ENCODE measurements around the gene CARMIL1.

CARMIL1 gene

GRCh38 chr6:25404091-25404490 is 124.9 kb downstream of the CARMIL1 start:
- no peak for FAIRE-seq

GRCh38 chr6:25404693-25405169 is 125.6 kb downstream of the CARMIL1 start:
- DNase-seq (ENCODE audit: insufficient read length, low spot score) (no peak), FAIRE-seq (peak; percentile 82)
- TF ChIP-seq POLR2AphosphoS5 (IDR thresholded peaks at IDR 0.05; ENCODE audit: low read depth, low read length): no peak
- peak; percentile 92 for TF ChIP-seq SPI1 (IDR thresholded peaks at IDR 0.05; ENCODE audit: low read depth, low read length)

More at GRCh38 chr6:25404091-25404490, 124.9 kb downstream of the CARMIL1 start:
- TF ChIP-seq SPI1 (IDR thresholded peaks at IDR 0.05; ENCODE audit: low read depth, low read length) (no peak), POLR2A (IDR thresholded peaks at IDR 0.05; ENCODE audit: low read depth, low read length) (no peak), POU2F2 (IDR thresholded peaks at IDR 0.05; ENCODE audit: low read depth, low read length) (no peak), POLR2AphosphoS5 (IDR thresholded peaks at IDR 0.05; ENCODE audit: low read depth, low read length) (no peak), PAX5 (IDR thresholded peaks at IDR 0.05; ENCODE audit: insufficient read depth, low read length, severe bottlenecking) (no peak)
- DNase-seq (ENCODE audit: insufficient read length, low spot score): no peak

- no peak for DNase-seq (ENCODE audit: insufficient read length, low spot score)
- TF ChIP-seq TAF1 (IDR thresholded peaks at IDR 0.05; ENCODE audit: low read depth, low read length): no peak
- no peak for TF ChIP-seq POLR2A (IDR thresholded peaks at IDR 0.05; ENCODE audit: low read depth, low read length)
- peak; percentile 71 for TF ChIP-seq SPI1 (IDR thresholded peaks at IDR 0.05; ENCODE audit: low read depth, low read length)
- TF ChIP-seq POU2F2 (IDR thresholded peaks at IDR 0.05; ENCODE audit: low read depth, low read length): no peak
- FAIRE-seq: no peak
Observed at GRCh38 chr6:25405442-25405841, 126.3 kb downstream of the CARMIL1 start.

GRCh38 chr6:25407431-25407830 is 128.3 kb downstream of the CARMIL1 start:
- DNase-seq (ENCODE audit: insufficient read length, low spot score) (no peak), FAIRE-seq (no peak)
- TF ChIP-seq POLR2AphosphoS5 (IDR thresholded peaks at IDR 0.05; ENCODE audit: low read depth, low read length) (no peak), SPI1 (IDR thresholded peaks at IDR 0.05; ENCODE audit: low read depth, low read length) (no peak), PAX5 (IDR thresholded peaks at IDR 0.05; ENCODE audit: insufficient read depth, low read length, severe bottlenecking) (no peak), POU2F2 (IDR thresholded peaks at IDR 0.05; ENCODE audit: low read depth, low read length) (no peak), TAF1 (IDR thresholded peaks at IDR 0.05; ENCODE audit: low read depth, low read length) (no peak), POLR2A (IDR thresholded peaks at IDR 0.05; ENCODE audit: low read depth, low read length) (no peak)

GRCh38 chr6:25410102-25410501 is 130.9 kb downstream of the CARMIL1 start:
- FAIRE-seq: no peak
- TF ChIP-seq TAF1 (IDR thresholded peaks at IDR 0.05; ENCODE audit: low read depth, low read length) (no peak), POLR2AphosphoS5 (IDR thresholded peaks at IDR 0.05; ENCODE audit: low read depth, low read length) (no peak), POU2F2 (IDR thresholded peaks at IDR 0.05; ENCODE audit: low read depth, low read length) (no peak), SPI1 (IDR thresholded peaks at IDR 0.05; ENCODE audit: low read depth, low read length) (no peak), PAX5 (IDR thresholded peaks at IDR 0.05; ENCODE audit: insufficient read depth, low read length, severe bottlenecking) (no peak), POLR2A (IDR thresholded peaks at IDR 0.05; ENCODE audit: low read depth, low read length) (no peak)
- no peak for DNase-seq (ENCODE audit: insufficient read length, low spot score)

GRCh38 chr6:25411316-25411950 is 132.3 kb downstream of the CARMIL1 start:
- FAIRE-seq: no peak
- no peak for DNase-seq (ENCODE audit: insufficient read length, low spot score)
- TF ChIP-seq POU2F2 (IDR thresholded peaks at IDR 0.05; ENCODE audit: low read depth, low read length) (no peak), TAF1 (IDR thresholded peaks at IDR 0.05; ENCODE audit: low read depth, low read length) (no peak), POLR2AphosphoS5 (IDR thresholded peaks at IDR 0.05; ENCODE audit: low read depth, low read length) (no peak)

GRCh38 chr6:25413207-25413905 is 134.2 kb downstream of the CARMIL1 start:
- DNase-seq (ENCODE audit: insufficient read length, low spot score) (no peak), FAIRE-seq (no peak)
- TF ChIP-seq PAX5 (IDR thresholded peaks at IDR 0.05; ENCODE audit: insufficient read depth, low read length, severe bottlenecking) (no peak), TAF1 (IDR thresholded peaks at IDR 0.05; ENCODE audit: low read depth, low read length) (no peak), SPI1 (IDR thresholded peaks at IDR 0.05; ENCODE audit: low read depth, low read length) (no peak), POLR2AphosphoS5 (IDR thresholded peaks at IDR 0.05; ENCODE audit: low read depth, low read length) (no peak), POLR2A (IDR thresholded peaks at IDR 0.05; ENCODE audit: low read depth, low read length) (no peak), POU2F2 (IDR thresholded peaks at IDR 0.05; ENCODE audit: low read depth, low read length) (no peak)

GRCh38 chr6:25414168-25414567 is 135.0 kb downstream of the CARMIL1 start:
- no peak for DNase-seq (ENCODE audit: insufficient read length, low spot score)
- no peak for TF ChIP-seq TAF1 (IDR thresholded peaks at IDR 0.05; ENCODE audit: low read depth, low read length)
- no peak for TF ChIP-seq POLR2A (IDR thresholded peaks at IDR 0.05; ENCODE audit: low read depth, low read length)
- TF ChIP-seq POLR2AphosphoS5 (IDR thresholded peaks at IDR 0.05; ENCODE audit: low read depth, low read length): no peak
- no peak for TF ChIP-seq POU2F2 (IDR thresholded peaks at IDR 0.05; ENCODE audit: low read depth, low read length)
- no peak for TF ChIP-seq PAX5 (IDR thresholded peaks at IDR 0.05; ENCODE audit: insufficient read depth, low read length, severe bottlenecking)
- TF ChIP-seq SPI1 (IDR thresholded peaks at IDR 0.05; ENCODE audit: low read depth, low read length): no peak
- no peak for FAIRE-seq

GRCh38 chr6:25414755-25415154 is 135.6 kb downstream of the CARMIL1 start:
- TF ChIP-seq POLR2A (IDR thresholded peaks at IDR 0.05; ENCODE audit: low read depth, low read length): no peak
- no peak for TF ChIP-seq SPI1 (IDR thresholded peaks at IDR 0.05; ENCODE audit: low read depth, low read length)
- no peak for TF ChIP-seq POU2F2 (IDR thresholded peaks at IDR 0.05; ENCODE audit: low read depth, low read length)
- TF ChIP-seq POLR2AphosphoS5 (IDR thresholded peaks at IDR 0.05; ENCODE audit: low read depth, low read length): no peak
- TF ChIP-seq PAX5 (IDR thresholded peaks at IDR 0.05; ENCODE audit: insufficient read depth, low read length, severe bottlenecking): no peak
- no peak for TF ChIP-seq TAF1 (IDR thresholded peaks at IDR 0.05; ENCODE audit: low read depth, low read length)
- DNase-seq (ENCODE audit: insufficient read length, low spot score): no peak
- FAIRE-seq: no peak

- TF ChIP-seq POU2F2 (IDR thresholded peaks at IDR 0.05; ENCODE audit: low read depth, low read length) (no peak), SPI1 (IDR thresholded peaks at IDR 0.05; ENCODE audit: low read depth, low read length) (no peak), POLR2AphosphoS5 (IDR thresholded peaks at IDR 0.05; ENCODE audit: low read depth, low read length) (no peak), POLR2A (IDR thresholded peaks at IDR 0.05; ENCODE audit: low read depth, low read length) (no peak)
- FAIRE-seq (no peak), DNase-seq (ENCODE audit: insufficient read length, low spot score) (no peak)
Observed at GRCh38 chr6:25415274-25415673, 136.1 kb downstream of the CARMIL1 start.
